ENCODE results near the gene DNAJC27. TPM values are rescaled to one million over a fixed set of nuclear protein-coding genes. Genes with fewer than 3 reads are reported as not detected.

The DNAJC27 gene
- total RNA-seq, 6 donors from 2014 or later = 4.4 to 16.8 (median 7.7) TPM

DNA sequence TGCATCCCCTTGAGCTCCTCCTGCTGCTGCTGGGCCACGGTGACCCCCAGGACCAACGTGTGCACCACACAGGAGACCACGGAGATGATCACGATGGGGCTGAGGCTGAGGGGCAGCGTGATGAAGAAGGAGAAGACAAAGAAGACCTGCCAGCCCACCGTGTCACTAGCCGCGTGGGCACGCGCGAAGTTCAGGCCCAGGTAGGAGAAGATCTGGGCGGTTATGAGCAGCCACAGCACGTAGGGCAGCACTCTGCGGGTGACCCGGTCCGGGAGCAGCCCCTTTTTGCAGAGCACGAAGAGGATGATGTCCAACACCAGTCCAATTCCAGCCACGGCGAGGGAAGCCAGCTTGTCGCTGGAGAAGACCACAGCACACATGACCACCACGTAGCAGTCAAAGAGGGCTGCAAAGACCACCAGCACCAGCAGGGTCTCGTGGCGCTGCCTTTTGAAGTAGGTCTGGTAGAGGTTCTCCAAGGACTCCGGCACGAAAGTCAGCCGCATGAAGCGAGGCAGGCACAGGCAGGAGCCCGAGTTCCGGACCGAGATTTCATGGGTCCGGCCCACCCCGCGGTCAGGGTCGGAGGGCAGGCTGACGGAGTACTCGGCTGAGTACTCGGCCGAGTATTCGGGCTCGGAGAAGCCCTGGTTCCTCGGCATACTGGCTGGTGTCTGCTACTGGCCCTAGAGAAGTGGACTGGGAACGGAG lies 53.3 kb downstream of the DNAJC27 start:
- H3K27ac ChIP-seq = peak overlapping the region in 2 of 4 donors; percentile 67 to 78
- no peaks in the 10 kb centered on the region for H3K9me3 ChIP-seq
- H3K27me3 ChIP-seq = peaks cover 0 to 5% (median 0%) of the 10 kb centered on the region in 4 donors
- peak overlapping the region in 3 of 4 donors; percentile 69 to 81 (median 78) for H3K4me3 ChIP-seq
- TF ChIP-seq POLR2AphosphoS5 (IDR thresholded peaks at IDR 0.05) (no peak), POLR2A (IDR thresholded peaks at IDR 0.05) (no peak), EP300 (IDR thresholded peaks at IDR 0.05) (no peak)
- TF ChIP-seq, protein P1, sequence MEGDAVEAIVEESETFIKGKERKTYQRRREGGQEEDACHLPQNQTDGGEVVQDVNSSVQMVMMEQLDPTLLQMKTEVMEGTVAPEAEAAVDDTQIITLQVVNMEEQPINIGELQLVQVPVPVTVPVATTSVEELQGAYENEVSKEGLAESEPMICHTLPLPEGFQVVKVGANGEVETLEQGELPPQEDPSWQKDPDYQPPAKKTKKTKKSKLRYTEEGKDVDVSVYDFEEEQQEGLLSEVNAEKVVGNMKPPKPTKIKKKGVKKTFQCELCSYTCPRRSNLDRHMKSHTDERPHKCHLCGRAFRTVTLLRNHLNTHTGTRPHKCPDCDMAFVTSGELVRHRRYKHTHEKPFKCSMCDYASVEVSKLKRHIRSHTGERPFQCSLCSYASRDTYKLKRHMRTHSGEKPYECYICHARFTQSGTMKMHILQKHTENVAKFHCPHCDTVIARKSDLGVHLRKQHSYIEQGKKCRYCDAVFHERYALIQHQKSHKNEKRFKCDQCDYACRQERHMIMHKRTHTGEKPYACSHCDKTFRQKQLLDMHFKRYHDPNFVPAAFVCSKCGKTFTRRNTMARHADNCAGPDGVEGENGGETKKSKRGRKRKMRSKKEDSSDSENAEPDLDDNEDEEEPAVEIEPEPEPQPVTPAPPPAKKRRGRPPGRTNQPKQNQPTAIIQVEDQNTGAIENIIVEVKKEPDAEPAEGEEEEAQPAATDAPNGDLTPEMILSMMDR (IDR thresholded peaks at IDR 0.05) = no peak
- no peak for ATAC-seq (ENCODE audit: low FRiP score in 2 of 2)
- WGBS, 2 donors = 89% methylated on average over 28 to 42 of the region's 42 CpGs
- peaks cover 7 to 31% (median 19%) of the 10 kb centered on the region in 4 donors for H3K4me1 ChIP-seq
- peak in 1 of 2 donors; percentile 84 for DNase-seq
- H3K36me3 ChIP-seq = no peaks in the 10 kb centered on the region

GRCh38 chr2:24917731-24918325 lies 53.9 kb downstream of the DNAJC27 start:
- Histone ChIP-seq H3K27ac (peak overlapping the region in 1 of 4 donors; percentile 78), H3K4me3 (peak overlapping the region in 3 of 4 donors; percentile 69 to 81 (median 78)), H3K27me3 (peaks cover 0 to 5% (median 0%) of the 10 kb centered on the region in 4 donors), H3K4me1 (peaks cover 7 to 31% (median 19%) of the 10 kb centered on the region in 4 donors), H3K36me3 (no peaks in the 10 kb centered on the region), H3K9me3 (no peaks in the 10 kb centered on the region)
- TF ChIP-seq POLR2AphosphoS5 (IDR thresholded peaks at IDR 0.05) = no peak
- no peak for TF ChIP-seq EP300 (IDR thresholded peaks at IDR 0.05)
- TF ChIP-seq, protein P1 (IDR thresholded peaks at IDR 0.05) = no peak
- no peak for TF ChIP-seq POLR2A (IDR thresholded peaks at IDR 0.05)
- ATAC-seq (ENCODE audit: low FRiP score in 2 of 2) (no peak), DNase-seq (no peak)
- WGBS, 2 donors = 90 to 96% methylated on average over 11 to 12 of the region's 12 CpGs

- no peak overlapping the region for H3K27ac ChIP-seq
- WGBS, 2 donors = 51 to 74% methylated on average over 4 to 7 of the region's 7 CpGs
Observed at GRCh38 chr2:24917086-24917485, 54.7 kb downstream of the DNAJC27 start.

DNA sequence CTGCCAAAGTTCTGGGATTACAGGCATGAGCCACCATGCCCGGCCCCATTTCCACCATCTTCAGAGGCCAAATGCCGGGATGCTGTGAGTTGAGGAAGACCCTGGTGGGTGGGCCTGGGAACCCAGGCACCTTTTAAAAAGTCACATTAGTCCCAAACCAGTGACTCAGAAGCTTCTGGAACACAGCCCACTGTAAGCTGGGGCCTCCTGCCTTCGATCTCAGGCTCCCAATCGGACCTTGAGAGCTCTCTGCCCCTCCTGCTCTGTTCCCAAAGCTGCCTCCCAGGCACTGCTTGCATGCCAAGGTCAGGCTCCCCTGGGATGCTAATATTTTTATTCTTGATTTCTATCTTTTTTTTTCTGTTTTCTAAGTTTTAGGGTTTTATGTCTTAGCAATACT lies 56.0 kb downstream of the DNAJC27 start:
- ATAC-seq (ENCODE audit: low FRiP score in 2 of 2) = no peak
- 90 to 98% methylated on average over 4 of the region's 4 CpGs for WGBS, 2 donors
- Histone ChIP-seq H3K27ac (no peak overlapping the region), H3K4me3 (no peak overlapping the region), H3K27me3 (peaks cover 0 to 5% (median 0%) of the 10 kb centered on the region in 4 donors), H3K9me3 (no peaks in the 10 kb centered on the region), H3K4me1 (peaks cover 7 to 27% (median 19%) of the 10 kb centered on the region in 4 donors), H3K36me3 (no peaks in the 10 kb centered on the region)
- DNase-seq = no peak
- TF ChIP-seq, protein P1 (IDR thresholded peaks at IDR 0.05) = no peak
- no peak for TF ChIP-seq POLR2AphosphoS5 (IDR thresholded peaks at IDR 0.05)
- TF ChIP-seq EP300 (IDR thresholded peaks at IDR 0.05) = no peak
- TF ChIP-seq POLR2A (IDR thresholded peaks at IDR 0.05) = no peak

More at GRCh38 chr2:24917086-24917485, 54.7 kb downstream of the DNAJC27 start:
- no peaks in the 10 kb centered on the region for H3K36me3 ChIP-seq
- peaks cover 0 to 5% (median 0%) of the 10 kb centered on the region in 4 donors for H3K27me3 ChIP-seq
- DNase-seq = no peak
- H3K4me1 ChIP-seq = peaks cover 7 to 31% (median 19%) of the 10 kb centered on the region in 4 donors
- no peak for ATAC-seq (ENCODE audit: low FRiP score in 2 of 2)
- TF ChIP-seq EP300 (IDR thresholded peaks at IDR 0.05) (no peak), POLR2AphosphoS5 (IDR thresholded peaks at IDR 0.05) (no peak), POLR2A (IDR thresholded peaks at IDR 0.05) (no peak)
- H3K4me3 ChIP-seq = peak overlapping the region in 2 of 4 donors; percentile 69 to 78
- H3K9me3 ChIP-seq = no peaks in the 10 kb centered on the region

GRCh38 chr2:24915175-24915574 lies 56.6 kb downstream of the DNAJC27 start:
- DNase-seq (no peak), ATAC-seq (ENCODE audit: low FRiP score in 2 of 2) (no peak)
- no peaks in the 10 kb centered on the region for H3K36me3 ChIP-seq
- WGBS, 2 donors = 92 to 95% methylated on average over 7 to 8 of the region's 8 CpGs
- H3K9me3 ChIP-seq = no peaks in the 10 kb centered on the region
- H3K4me3 ChIP-seq = no peak overlapping the region
- peaks cover 5 to 22% (median 17%) of the 10 kb centered on the region in 4 donors for H3K4me1 ChIP-seq
- TF ChIP-seq EP300 (IDR thresholded peaks at IDR 0.05) (no peak), POLR2A (IDR thresholded peaks at IDR 0.05) (no peak), POLR2AphosphoS5 (IDR thresholded peaks at IDR 0.05) (no peak)
- TF ChIP-seq, protein P1 (IDR thresholded peaks at IDR 0.05) = no peak
- H3K27ac ChIP-seq = no peak overlapping the region
- no peaks in the 10 kb centered on the region for H3K27me3 ChIP-seq

Data from upper lobe of left lung (tissue), 6 donors.